H9 (cell line): ENCODE measurements around the gene P2RY14. TPM values are rescaled to one million over a fixed set of nuclear protein-coding genes. Genes with fewer than 3 reads are reported as not detected.

ENCODE experiments used
- DNase-seq: peaks from one replicate; pipeline ENCODE4 v3.0.0-alpha.2; 2017
- H2AFZ ChIP-seq: one replicate; pipeline ENCODE4 v1.6.1; 2013; ENCODE audit warnings: mild to moderate bottlenecking, low read length, control low read depth, moderate library complexity
- H2AK5ac ChIP-seq: 2 replicates; pipeline ENCODE4 v1.6.1; 2013; ENCODE audit warnings: low read length, control low read depth, mixed read lengths; ENCODE audit not compliant: insufficient read length
- H2BK120ac ChIP-seq: one replicate; pipeline ENCODE4 v1.6.1; 2013; ENCODE audit warnings: low read depth, mild to moderate bottlenecking, low read length, control low read depth, inconsistent platforms; ENCODE audit not compliant: poor library complexity, severe bottlenecking
- H2BK12ac ChIP-seq: 2 replicates; pipeline ENCODE4 v1.6.1; 2013; ENCODE audit warnings: low read length, control low read depth, mixed read lengths, low read depth; ENCODE audit not compliant: insufficient read length
- H2BK15ac ChIP-seq: 2 replicates; pipeline ENCODE4 v1.6.1; 2013; ENCODE audit warnings: low read depth, low read length, control low read depth
- H2BK20ac ChIP-seq: one replicate; pipeline ENCODE4 v1.6.1; 2013; ENCODE audit warnings: low read depth, mild to moderate bottlenecking, low read length, control low read depth, inconsistent platforms; ENCODE audit not compliant: poor library complexity, severe bottlenecking
- H2BK5ac ChIP-seq: 2 replicates; pipeline ENCODE4 v1.6.1; 2013; ENCODE audit warnings: low read length, control low read depth, mixed read lengths; ENCODE audit not compliant: insufficient read length
- H3K14ac ChIP-seq: 2 replicates; pipeline ENCODE4 v1.6.1; 2013; ENCODE audit warnings: low read length, control low read depth; ENCODE audit not compliant: insufficient read depth
- H3K18ac ChIP-seq: 2 replicates; pipeline ENCODE4 v1.6.1; 2013; ENCODE audit warnings: low read depth, mild to moderate bottlenecking, mixed read lengths, low read length, control low read depth; ENCODE audit not compliant: insufficient read length
- H3K23ac ChIP-seq: 2 replicates; pipeline ENCODE4 v1.6.1; 2013; ENCODE audit warnings: low read length, control low read depth, mixed read lengths, low read depth; ENCODE audit not compliant: insufficient read length
- H3K23me2 ChIP-seq: 2 replicates; pipeline ENCODE4 v1.6.1; 2013; ENCODE audit warnings: low read depth, mild to moderate bottlenecking, mixed read lengths, low read length, control low read depth; ENCODE audit not compliant: insufficient read length, poor library complexity, severe bottlenecking
- H3K27ac ChIP-seq: 2 replicates; pipeline ENCODE4 v1.5.1; 2013; ENCODE audit warnings: low read length, control low read depth, mixed read lengths, low read depth; ENCODE audit not compliant: insufficient read length
- H3K27me3 ChIP-seq: 2 replicates; pipeline ENCODE4 v1.6.1; 2013; ENCODE audit warnings: low read length, control low read depth, inconsistent platforms; ENCODE audit not compliant: insufficient read depth
- H3K4ac ChIP-seq: 2 replicates; pipeline ENCODE4 v1.6.1; 2013; ENCODE audit warnings: low read depth, mild to moderate bottlenecking, control low read depth, inconsistent platforms, low read length, moderate library complexity
- H3K4me1 ChIP-seq: 2 replicates; pipeline ENCODE4 v1.6.1; 2013; ENCODE audit warnings: low read length, control low read depth, inconsistent platforms; ENCODE audit not compliant: insufficient read depth
- H3K4me2 ChIP-seq: 2 replicates; pipeline ENCODE4 v1.6.1; 2013; ENCODE audit warnings: low read length, control low read depth, mixed read lengths; ENCODE audit not compliant: insufficient read length, insufficient read depth
- H3K56ac ChIP-seq: 2 replicates; pipeline ENCODE4 v1.6.1; 2013; ENCODE audit warnings: low read depth, mild to moderate bottlenecking, mixed read lengths, low read length, control low read depth; ENCODE audit not compliant: insufficient read length
- H3K79me1 ChIP-seq: 2 replicates; pipeline ENCODE4 v1.6.1; 2013; ENCODE audit warnings: low read depth, mild to moderate bottlenecking, moderate library complexity, low read length, control low read depth, inconsistent platforms; ENCODE audit not compliant: insufficient read depth, poor library complexity, severe bottlenecking
- H3K79me2 ChIP-seq: 2 replicates; pipeline ENCODE4 v1.6.1; 2013; ENCODE audit warnings: low read length, control low read depth, inconsistent platforms; ENCODE audit not compliant: insufficient read depth
- H3K9ac ChIP-seq: 2 replicates; pipeline ENCODE4 v1.6.1; 2013; ENCODE audit warnings: low read length, control low read depth, mixed read lengths; ENCODE audit not compliant: insufficient read length; ENCODE audit errors: extremely low read depth
- H3K9me3 ChIP-seq: one replicate; pipeline ENCODE4 v1.6.1; 2013; ENCODE audit warnings: low read depth, low read length, inconsistent platforms; ENCODE audit not compliant: control insufficient read depth
- H3T11ph ChIP-seq: one replicate; pipeline ENCODE4 v1.6.1; 2013; ENCODE audit warnings: mild to moderate bottlenecking, low read length, control low read depth, inconsistent platforms
- H4K20me1 ChIP-seq: one replicate; pipeline ENCODE4 v1.6.1; 2013; ENCODE audit not compliant: control insufficient read depth, insufficient read length, insufficient read depth
- H4K5ac ChIP-seq: 2 replicates; pipeline ENCODE4 v1.6.1; 2013; ENCODE audit warnings: low read depth, mild to moderate bottlenecking, mixed read lengths, low read length, control low read depth; ENCODE audit not compliant: insufficient read length
- H4K8ac ChIP-seq: replicated peaks from 2 replicates; pipeline ENCODE4 v1.6.1; 2013; ENCODE audit warnings: low read length, control low read depth, mixed read lengths, low read depth; ENCODE audit not compliant: insufficient read length
- H4K91ac ChIP-seq: 2 replicates; pipeline ENCODE4 v1.6.1; 2013; ENCODE audit warnings: low read depth, mild to moderate bottlenecking, moderate library complexity, mixed read lengths, low read length, control low read depth; ENCODE audit not compliant: insufficient read length
- H3K27ac Mint-ChIP-seq, 3 experiments: 2 replicates in 2 of 3; 3 replicates in 1 of 3; pipeline ENCODE4 v1.8.0; 2020 to 2021; ENCODE audit warnings: mixed read lengths in 3 of 3, mild to moderate bottlenecking in 1 of 3, moderate library complexity in 1 of 3
- H3K27me3 Mint-ChIP-seq: 2 replicates; pipeline ENCODE4 v1.8.0; 2021; ENCODE audit warnings: low read depth, mild to moderate bottlenecking, moderate library complexity, mixed read lengths
- H3K36me3 Mint-ChIP-seq, 3 experiments: 2 replicates in 2 of 3; 3 replicates in 1 of 3; pipeline ENCODE4 v1.8.0; 2020 to 2021; ENCODE audit warnings: low read depth in 3 of 3, mixed read lengths in 3 of 3; ENCODE audit not compliant: insufficient read depth in 1 of 3
- H3K4me1 Mint-ChIP-seq, 2 experiments: 2 replicates each; pipeline ENCODE4 v1.8.0; 2020; ENCODE audit warnings: mixed read lengths in 2 of 2
- H3K4me3 Mint-ChIP-seq, 2 experiments: 2 replicates in 1 of 2; 3 replicates in 1 of 2; pipeline ENCODE4 v1.8.0; 2020 to 2021; ENCODE audit warnings: mild to moderate bottlenecking in 2 of 2, mixed read lengths in 2 of 2, moderate library complexity in 1 of 2
- H3K9me3 Mint-ChIP-seq, 2 experiments: 2 replicates in 1 of 2; 3 replicates in 1 of 2; pipeline ENCODE4 v1.8.0; 2020; ENCODE audit warnings: mild to moderate bottlenecking in 2 of 2, mixed read lengths in 2 of 2, moderate library complexity in 1 of 2
- WGBS: extraction: QIAGEN DNeasy Blood & Tissue Kit; methylation state at CpG from one replicate; pipeline ENCODE4 v1.1.7; 2013; ENCODE audit warnings: missing lambda C conversion rate, low lambda C conversion rate, mixed read lengths; ENCODE audit not compliant: insufficient read length; ENCODE audit errors: extremely low coverage; 5-methylcytosine and 5-hydroxymethylcytosine counted together
- total RNA-seq: library from RNA; stranded (reverse); gene quantifications from 2 replicates; pipeline ENCODE4 v1.2.1, GENCODE V29; 2021
- TF ChIP-seq, protein P1 (sequence below): fragments of 200-600 bp; sonication (generic); conservative IDR thresholded peaks from 3 replicates; pipeline ENCODE4 v1.8.0; 2021; ENCODE audit warnings: antibody characterized with exemption, mild to moderate bottlenecking

Gene P2RY14
- total RNA-seq, 1 experiment from 2014 or later: not detected

- Mint-ChIP-seq H3K9me3 (no peaks in the 10 kb centered on the region), H3K27me3 (no peaks in the 10 kb centered on the region), H3K4me3 (no peak overlapping the region), H3K27ac (peak overlapping the region in 2 of 3 experiments; percentile 71 to 74; a peak in 2 of 7 replicates), H3K36me3 (peaks cover 0 to 7% (median 3%) of the 10 kb centered on the region in 3 experiments; a peak in 3 of 7 replicates), H3K4me1 (peaks cover 15 to 18% of the 10 kb centered on the region in 2 experiments)
- H2AFZ ChIP-seq: no peak overlapping the region
- TF ChIP-seq, protein P1, sequence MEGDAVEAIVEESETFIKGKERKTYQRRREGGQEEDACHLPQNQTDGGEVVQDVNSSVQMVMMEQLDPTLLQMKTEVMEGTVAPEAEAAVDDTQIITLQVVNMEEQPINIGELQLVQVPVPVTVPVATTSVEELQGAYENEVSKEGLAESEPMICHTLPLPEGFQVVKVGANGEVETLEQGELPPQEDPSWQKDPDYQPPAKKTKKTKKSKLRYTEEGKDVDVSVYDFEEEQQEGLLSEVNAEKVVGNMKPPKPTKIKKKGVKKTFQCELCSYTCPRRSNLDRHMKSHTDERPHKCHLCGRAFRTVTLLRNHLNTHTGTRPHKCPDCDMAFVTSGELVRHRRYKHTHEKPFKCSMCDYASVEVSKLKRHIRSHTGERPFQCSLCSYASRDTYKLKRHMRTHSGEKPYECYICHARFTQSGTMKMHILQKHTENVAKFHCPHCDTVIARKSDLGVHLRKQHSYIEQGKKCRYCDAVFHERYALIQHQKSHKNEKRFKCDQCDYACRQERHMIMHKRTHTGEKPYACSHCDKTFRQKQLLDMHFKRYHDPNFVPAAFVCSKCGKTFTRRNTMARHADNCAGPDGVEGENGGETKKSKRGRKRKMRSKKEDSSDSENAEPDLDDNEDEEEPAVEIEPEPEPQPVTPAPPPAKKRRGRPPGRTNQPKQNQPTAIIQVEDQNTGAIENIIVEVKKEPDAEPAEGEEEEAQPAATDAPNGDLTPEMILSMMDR: no peak
- H3K14ac ChIP-seq: no peak overlapping the region
- H3K79me2 ChIP-seq: no peaks in the 10 kb centered on the region
- H2BK12ac ChIP-seq: no peak overlapping the region
- no peak overlapping the region for H2BK15ac ChIP-seq
- H2BK5ac ChIP-seq: no peak overlapping the region
- no peaks in the 10 kb centered on the region for H3K9me3 ChIP-seq
- H3K4me2 ChIP-seq: no peak overlapping the region
- no peaks in the 10 kb centered on the region for H3K79me1 ChIP-seq
- H2BK120ac ChIP-seq: no peak overlapping the region
- H3T11ph ChIP-seq: no peak overlapping the region
- no peaks in the 10 kb centered on the region for H4K20me1 ChIP-seq
- H3K4ac ChIP-seq: no peak overlapping the region
- no peak overlapping the region for H4K5ac ChIP-seq
- no peak overlapping the region for H3K23ac ChIP-seq
- no peak overlapping the region for H4K8ac ChIP-seq
- no peak for DNase-seq
- no peak overlapping the region for H3K18ac ChIP-seq
- H4K91ac ChIP-seq: no peak overlapping the region
- no peaks in the 10 kb centered on the region for H3K27me3 ChIP-seq
- H3K9ac ChIP-seq: no peak overlapping the region
- H2BK20ac ChIP-seq: no peak overlapping the region
- no peak overlapping the region for H3K27ac ChIP-seq
- H3K23me2 ChIP-seq: no peaks in the 10 kb centered on the region
- H3K4me1 ChIP-seq: peaks cover 2% of the 10 kb centered on the region; the same call in 1 of the 2 replicates
- no CpG with 5 or more reads among the region's 11 CpGs for WGBS
- H3K56ac ChIP-seq: no peak overlapping the region
- no peak overlapping the region for H2AK5ac ChIP-seq
Observed at GRCh38 chr3:151268267-151269235, 9.8 kb downstream of the P2RY14 start.
